Thyroid gland (tissue), 4 donors: ENCODE measurements around the gene INO80E. TPM values are rescaled to one million over a fixed set of nuclear protein-coding genes. Genes with fewer than 3 reads are reported as not detected.

ENCODE experiments used
- DNase-seq, 2 donors: peaks; one replicate each; pipeline ENCODE4 v3.0.0-alpha.2; 2019
- H3K27ac ChIP-seq, 3 donors: fragments of 200-600 bp; sonication (generic); 1 replicate in 2 of 3; 2 replicates in 1 of 3; pipeline ENCODE4 v1.5.1; 2016 to 2019; ENCODE audit warnings: mild to moderate bottlenecking in 1 of 3, moderate library complexity in 1 of 3
- H3K27me3 ChIP-seq: fragments of 200-600 bp; sonication (generic); one replicate; pipeline ENCODE4 v1.5.1; 2019
- H3K36me3 ChIP-seq, 2 donors: fragments of 200-600 bp; sonication (generic); one replicate each; pipeline ENCODE4 v1.5.1; 2016 to 2019
- H3K4me1 ChIP-seq, 2 donors: fragments of 200-600 bp; sonication (generic); one replicate each; pipeline ENCODE4 v1.5.1; 2017 to 2019
- H3K4me3 ChIP-seq, 3 donors: fragments of 200-600 bp; sonication (generic); replicated peaks in 1 of 3; 1 replicate in 2 of 3; 2 replicates in 1 of 3; pipeline ENCODE4 v1.5.1; 2016; ENCODE audit warnings: mild to moderate bottlenecking in 1 of 3
- H3K9me3 ChIP-seq: fragments of 200-600 bp; sonication (generic); one replicate; pipeline ENCODE4 v1.5.1; 2017
- POLR2A ChIP-seq, 2 donors: fragments of 450-650 bp; IDR thresholded peaks; one replicate each; pipeline ENCODE4 v1.6.1; 2017; ENCODE audit warnings: antibody characterized with exemption in 2 of 2, mild to moderate bottlenecking in 2 of 2, moderate library complexity in 1 of 2
- WGBS, 2 donors: methylation state at CpG; one replicate each; pipeline ENCODE4 v1.1.5; 2017; 5-methylcytosine and 5-hydroxymethylcytosine counted together
- intact Hi-C: fragments of 100-400 bp; cut with DNase I; formaldehyde crosslinking; loops from one replicate; pipeline ENCODE4 v1.15.1; 2023
- total RNA-seq, 4 donors: library from RNA; depleted of rRNA; stranded (reverse); fragments of >200 nt; gene quantifications; one replicate each; pipeline ENCODE4 v1.2.3, GENCODE V29; 2016
- TF ChIP-seq, protein P1 (sequence below), 6 experiments: fragments of 200-600 bp in 3 of 6; fragments of 450-650 bp in 3 of 6; sonication (generic) in 3 of 6; IDR thresholded peaks; one replicate each; pipeline ENCODE4 v1.5.1; 2016 to 2019; ENCODE audit warnings: antibody characterized with exemption in 6 of 6, mild to moderate bottlenecking in 2 of 6, inconsistent platforms in 1 of 6, moderate library complexity in 1 of 6

Gene INO80E
- total RNA-seq, 4 donors from 2014 or later: 45.9 to 165 (median 142) TPM

DNA sequence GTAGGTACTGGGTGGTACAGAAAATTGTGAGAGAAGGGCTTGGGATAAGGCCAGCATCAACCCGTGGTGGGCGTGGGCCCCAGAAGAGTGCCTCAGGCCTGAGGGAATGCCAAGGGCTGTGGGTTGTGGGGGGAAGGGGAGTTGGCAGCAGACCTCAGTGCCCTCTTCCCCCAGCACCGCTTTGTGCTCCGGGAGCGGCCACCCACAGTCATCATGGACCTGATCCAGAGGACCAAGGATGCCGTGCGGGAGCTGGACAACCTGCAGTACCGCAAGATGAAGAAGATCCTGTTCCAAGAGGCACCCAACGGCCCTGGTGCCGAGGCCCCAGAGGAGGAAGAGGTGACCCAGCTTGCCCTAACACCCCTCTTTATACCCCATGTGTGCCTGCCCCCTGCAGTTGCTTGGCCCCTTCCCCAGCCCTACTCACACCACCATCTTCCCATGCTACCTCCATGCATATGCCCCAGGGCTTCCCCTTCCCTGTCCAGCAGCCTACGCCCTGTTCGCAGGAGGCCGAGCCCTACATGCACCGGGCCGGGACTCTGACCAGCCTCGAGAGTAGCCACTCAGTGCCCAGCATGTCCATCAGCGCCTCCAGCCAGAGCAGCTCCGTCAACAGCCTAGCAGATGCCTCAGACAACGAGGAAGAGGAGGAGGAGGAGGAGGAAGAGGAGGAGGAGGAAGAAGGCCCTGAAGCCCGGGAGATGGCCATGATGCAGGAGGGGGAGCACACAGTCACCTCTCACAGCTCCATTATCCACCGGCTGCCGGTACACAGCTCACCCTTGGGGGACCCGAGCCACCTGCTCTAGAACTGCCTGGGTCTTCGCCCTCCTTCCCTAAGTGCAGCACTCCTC lies 13.3 kb upstream of the INO80E start:
- WGBS, 2 donors: 88 to 93% methylated on average over 21 to 24 of the region's 24 CpGs
- intact Hi-C loops: no loop called here
- no peaks in the 10 kb centered on the region for H3K9me3 ChIP-seq
- H3K4me1 ChIP-seq: no peaks in the 10 kb centered on the region
- peaks cover 96 to 99% of the 10 kb centered on the region in 2 donors for H3K36me3 ChIP-seq
- no peaks in the 10 kb centered on the region for H3K27me3 ChIP-seq
- H3K27ac ChIP-seq: no peak overlapping the region
- TF ChIP-seq, protein P1, sequence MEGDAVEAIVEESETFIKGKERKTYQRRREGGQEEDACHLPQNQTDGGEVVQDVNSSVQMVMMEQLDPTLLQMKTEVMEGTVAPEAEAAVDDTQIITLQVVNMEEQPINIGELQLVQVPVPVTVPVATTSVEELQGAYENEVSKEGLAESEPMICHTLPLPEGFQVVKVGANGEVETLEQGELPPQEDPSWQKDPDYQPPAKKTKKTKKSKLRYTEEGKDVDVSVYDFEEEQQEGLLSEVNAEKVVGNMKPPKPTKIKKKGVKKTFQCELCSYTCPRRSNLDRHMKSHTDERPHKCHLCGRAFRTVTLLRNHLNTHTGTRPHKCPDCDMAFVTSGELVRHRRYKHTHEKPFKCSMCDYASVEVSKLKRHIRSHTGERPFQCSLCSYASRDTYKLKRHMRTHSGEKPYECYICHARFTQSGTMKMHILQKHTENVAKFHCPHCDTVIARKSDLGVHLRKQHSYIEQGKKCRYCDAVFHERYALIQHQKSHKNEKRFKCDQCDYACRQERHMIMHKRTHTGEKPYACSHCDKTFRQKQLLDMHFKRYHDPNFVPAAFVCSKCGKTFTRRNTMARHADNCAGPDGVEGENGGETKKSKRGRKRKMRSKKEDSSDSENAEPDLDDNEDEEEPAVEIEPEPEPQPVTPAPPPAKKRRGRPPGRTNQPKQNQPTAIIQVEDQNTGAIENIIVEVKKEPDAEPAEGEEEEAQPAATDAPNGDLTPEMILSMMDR (IDR thresholded peaks at IDR 0.05): no peak
- no peak for TF ChIP-seq POLR2A (IDR thresholded peaks at IDR 0.05)
- H3K4me3 ChIP-seq: no peak overlapping the region
- DNase-seq: no peak

DNA sequence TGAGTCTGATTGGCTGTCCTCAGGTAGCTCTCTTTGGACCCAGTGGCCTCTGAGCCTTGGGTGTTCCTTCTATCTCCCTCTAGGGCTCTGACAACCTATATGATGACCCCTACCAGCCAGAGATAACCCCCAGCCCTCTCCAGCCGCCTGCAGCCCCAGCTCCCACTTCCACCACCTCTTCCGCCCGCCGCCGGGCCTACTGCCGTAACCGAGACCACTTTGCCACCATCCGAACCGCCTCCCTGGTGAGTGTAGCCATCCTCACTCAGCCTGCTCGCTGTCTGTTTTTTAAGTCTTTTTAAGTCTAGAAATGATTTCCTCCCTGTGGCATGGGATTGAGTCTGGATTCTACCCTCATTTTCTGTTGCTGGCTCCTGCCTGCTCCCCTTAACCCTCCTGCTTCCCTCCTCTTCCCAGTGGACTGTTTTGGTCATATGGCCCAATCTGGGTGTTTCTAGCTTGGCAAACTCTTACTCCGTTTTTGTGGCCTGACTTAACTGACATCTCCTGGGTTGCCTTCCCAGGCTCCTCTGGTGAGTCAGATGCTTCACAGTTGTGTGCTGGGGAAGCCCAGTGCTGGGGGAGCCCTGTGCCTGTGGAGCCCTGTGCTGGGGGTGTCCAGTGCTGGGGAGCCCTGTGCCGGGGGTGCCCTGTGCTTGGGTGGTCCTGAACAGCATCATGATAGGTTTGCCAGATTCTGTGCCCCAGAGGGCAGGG lies 12.5 kb upstream of the INO80E start:
- TF ChIP-seq, protein P1 (IDR thresholded peaks at IDR 0.05): no peak
- TF ChIP-seq POLR2A (IDR thresholded peaks at IDR 0.05): no peak
- DNase-seq: no peak

DNA sequence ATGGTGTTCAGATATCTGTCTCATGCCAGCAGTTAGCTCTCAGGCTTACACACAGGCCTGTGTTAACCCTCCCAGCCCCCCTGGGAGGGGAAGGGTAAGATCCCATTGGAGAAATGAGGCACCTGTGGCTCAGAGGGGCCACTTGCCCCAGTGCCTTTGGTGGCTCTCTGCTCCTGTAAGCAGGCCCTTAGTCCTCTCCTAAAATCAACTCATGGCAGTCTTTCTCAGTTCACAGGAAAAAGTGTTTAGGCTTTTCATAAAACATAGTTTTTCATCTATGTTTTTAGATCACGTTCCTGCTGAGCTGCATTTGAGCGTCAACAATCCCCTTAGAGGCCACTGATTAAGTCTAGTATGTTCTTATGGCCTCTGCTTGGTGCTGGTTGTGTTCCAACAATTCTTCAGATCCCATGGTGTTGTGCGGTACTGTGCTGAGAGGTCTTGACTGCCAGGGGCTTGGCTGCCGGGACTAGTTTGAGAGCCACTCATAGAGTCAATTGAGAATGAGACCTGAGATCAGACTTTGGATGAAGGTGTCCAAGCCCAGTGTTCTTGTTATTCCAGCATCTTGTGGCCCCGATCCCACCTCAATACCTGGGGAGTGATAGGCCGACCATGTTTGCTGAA lies 11.8 kb upstream of the INO80E start:
- H3K4me1 ChIP-seq: no peaks in the 10 kb centered on the region
- intact Hi-C loops: no loop called here
- H3K27me3 ChIP-seq: no peaks in the 10 kb centered on the region
- no peak overlapping the region for H3K4me3 ChIP-seq
- 44 to 56% methylated on average over 6 of the region's 6 CpGs for WGBS, 2 donors
- peak; percentile 38 to 59 for DNase-seq
- no peaks in the 10 kb centered on the region for H3K9me3 ChIP-seq
- no peak overlapping the region for H3K27ac ChIP-seq
- H3K36me3 ChIP-seq: peaks cover 91 to 94% of the 10 kb centered on the region in 2 donors
- no peak for TF ChIP-seq POLR2A (IDR thresholded peaks at IDR 0.05)
- TF ChIP-seq, protein P1 (IDR thresholded peaks at IDR 0.05): no peak

More for the DNA sequence above, 12.5 kb upstream of the INO80E start:
- no peaks in the 10 kb centered on the region for H3K4me1 ChIP-seq
- no peaks in the 10 kb centered on the region for H3K27me3 ChIP-seq
- H3K36me3 ChIP-seq: peaks cover 96 to 99% of the 10 kb centered on the region in 2 donors
- intact Hi-C loops: no loop called here
- whole genome bisulfite sequencing, 2 donors: 80 to 88% methylated on average over 12 of the region's 12 CpGs
- H3K27ac ChIP-seq: no peak overlapping the region
- no peaks in the 10 kb centered on the region for H3K9me3 ChIP-seq
- no peak overlapping the region for H3K4me3 ChIP-seq

DNA sequence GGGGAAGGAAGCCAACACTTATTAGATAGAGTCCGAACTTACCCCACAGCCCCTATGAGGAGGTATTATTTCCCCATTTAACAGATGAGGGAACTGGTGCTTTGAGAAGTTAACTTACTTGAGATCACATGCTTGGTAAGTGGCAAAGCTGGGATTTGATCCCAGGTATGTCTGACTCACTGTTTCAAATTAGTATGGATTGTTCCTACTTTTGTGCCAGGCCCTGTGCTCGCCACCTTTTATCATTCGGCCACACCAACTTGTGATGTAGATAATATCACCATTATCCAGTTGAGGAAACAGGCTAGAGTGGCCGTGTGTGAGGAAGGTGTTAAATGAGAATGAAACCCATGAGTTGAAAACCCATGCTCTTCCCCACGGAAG lies 11.3 kb upstream of the INO80E start:
- Histone ChIP-seq H3K27ac (no peak overlapping the region), H3K9me3 (no peaks in the 10 kb centered on the region), H3K36me3 (peaks cover 88 to 89% of the 10 kb centered on the region in 2 donors), H3K4me3 (no peak overlapping the region), H3K27me3 (no peaks in the 10 kb centered on the region), H3K4me1 (no peaks in the 10 kb centered on the region)
- intact Hi-C loops: no loop called here
- DNase-seq: no peak
- 93 to 94% methylated on average over 5 of the region's 5 CpGs for WGBS, 2 donors
- no peak for TF ChIP-seq POLR2A (IDR thresholded peaks at IDR 0.05)
- TF ChIP-seq, protein P1 (IDR thresholded peaks at IDR 0.05): no peak
